NT2/D1 (cell line): ENCODE results near the gene KRT12.

Source experiments
- YY1 ChIP-seq: IDR thresholded peaks from 2 replicates; pipeline ENCODE4 v1.6.1; 2011; ENCODE audit not compliant: insufficient read length, insufficient read depth
- ZNF274 ChIP-seq: IDR thresholded peaks from 2 replicates; pipeline ENCODE4 v1.6.1; 2011; ENCODE audit warnings: mild to moderate bottlenecking, low read depth, low read length

GRCh38 chr17:40820228-40820838, 46.7 kb downstream of the KRT12 start:
- no peak for TF ChIP-seq YY1
- TF ChIP-seq ZNF274: no peak
